ENCODE data around the gene NNMT.

The NNMT gene

GRCh38 chr11:114318361-114318760 is 22.2 kb downstream of the NNMT start:
- Histone ChIP-seq H4K20me1 (ENCODE audit: insufficient read depth, low read length) (no peaks in the 10 kb centered on the region), H3K36me3 (ENCODE audit: insufficient read depth, low read length) (no peaks in the 10 kb centered on the region), H3K27me3 (ENCODE audit: insufficient read depth, low read length) (no peaks in the 10 kb centered on the region), H3K4me2 (ENCODE audit: low read length) (no peak overlapping the region), H3K27ac (ENCODE audit: low read depth, low read length, poor library complexity, severe bottlenecking) (no peak overlapping the region), H2AFZ (ENCODE audit: low read length) (no peak overlapping the region), H3K4me1 (ENCODE audit: insufficient read depth, low read length, severe bottlenecking) (no peaks in the 10 kb centered on the region), H3K79me2 (ENCODE audit: insufficient read depth, low read length) (no peaks in the 10 kb centered on the region), H3K9ac (ENCODE audit: low read length) (no peak overlapping the region), H3K9me2 (ENCODE audit: low read depth, low read length) (no peaks in the 10 kb centered on the region), H3F3A (ENCODE audit: insufficient read depth, low read length) (no peaks in the 10 kb centered on the region), H3K4me3 (ENCODE audit: low read depth, low read length, poor library complexity, severe bottlenecking) (no peak overlapping the region), H3K9me3 (ENCODE audit: low read length) (no peaks in the 10 kb centered on the region)
- TF ChIP-seq CTCF (IDR thresholded peaks at IDR 0.05; ENCODE audit: low read length) (no peak), EZH2 (IDR thresholded peaks at IDR 0.05; ENCODE audit: borderline replicate concordance, low read length) (no peak)

- H3K4me3 ChIP-seq (ENCODE audit: low read depth, low read length, poor library complexity, severe bottlenecking) = no peak overlapping the region
- no peak overlapping the region for H3K9ac ChIP-seq (ENCODE audit: low read length)
- no peak overlapping the region for H3K4me2 ChIP-seq (ENCODE audit: low read length)
- no peaks in the 10 kb centered on the region for H3K4me1 ChIP-seq (ENCODE audit: insufficient read depth, low read length, severe bottlenecking)
- H3K9me2 ChIP-seq (ENCODE audit: low read depth, low read length) = no peaks in the 10 kb centered on the region
- H3K36me3 ChIP-seq (ENCODE audit: insufficient read depth, low read length) = no peaks in the 10 kb centered on the region
- H3K79me2 ChIP-seq (ENCODE audit: insufficient read depth, low read length) = no peaks in the 10 kb centered on the region
- H3K27ac ChIP-seq (ENCODE audit: low read depth, low read length, poor library complexity, severe bottlenecking) = no peak overlapping the region
- no peaks in the 10 kb centered on the region for H4K20me1 ChIP-seq (ENCODE audit: insufficient read depth, low read length)
- no peaks in the 10 kb centered on the region for H3K27me3 ChIP-seq (ENCODE audit: insufficient read depth, low read length)
- H2AFZ ChIP-seq (ENCODE audit: low read length) = no peak overlapping the region
- no peaks in the 10 kb centered on the region for H3F3A ChIP-seq (ENCODE audit: insufficient read depth, low read length)
- TF ChIP-seq CTCF (IDR thresholded peaks at IDR 0.05; ENCODE audit: low read length) (no peak), EZH2 (IDR thresholded peaks at IDR 0.05; ENCODE audit: borderline replicate concordance, low read length) (no peak)
- H3K9me3 ChIP-seq (ENCODE audit: low read length) = no peaks in the 10 kb centered on the region
These were observed 23.6 kb downstream of the NNMT start for GRCh38 chr11:114319716-114320328.

GRCh38 chr11:114321621-114322257 is 25.5 kb downstream of the NNMT start:
- H3K36me3 ChIP-seq (ENCODE audit: insufficient read depth, low read length) = no peaks in the 10 kb centered on the region
- H3K4me3 ChIP-seq (ENCODE audit: low read depth, low read length, poor library complexity, severe bottlenecking) = no peak overlapping the region
- H4K20me1 ChIP-seq (ENCODE audit: insufficient read depth, low read length) = no peaks in the 10 kb centered on the region
- no peaks in the 10 kb centered on the region for H3K79me2 ChIP-seq (ENCODE audit: insufficient read depth, low read length)
- H3K27ac ChIP-seq (ENCODE audit: low read depth, low read length, poor library complexity, severe bottlenecking) = no peak overlapping the region
- H3K4me1 ChIP-seq (ENCODE audit: insufficient read depth, low read length, severe bottlenecking) = no peaks in the 10 kb centered on the region
- H3K9me3 ChIP-seq (ENCODE audit: low read length) = no peaks in the 10 kb centered on the region
- no peak overlapping the region for H3K4me2 ChIP-seq (ENCODE audit: low read length)
- no peaks in the 10 kb centered on the region for H3K9me2 ChIP-seq (ENCODE audit: low read depth, low read length)
- H3K27me3 ChIP-seq (ENCODE audit: insufficient read depth, low read length) = no peaks in the 10 kb centered on the region
- TF ChIP-seq EZH2 (IDR thresholded peaks at IDR 0.05; ENCODE audit: borderline replicate concordance, low read length) (no peak), CTCF (IDR thresholded peaks at IDR 0.05; ENCODE audit: low read length) (no peak)
- no peak overlapping the region for H3K9ac ChIP-seq (ENCODE audit: low read length)
- no peaks in the 10 kb centered on the region for H3F3A ChIP-seq (ENCODE audit: insufficient read depth, low read length)
- H2AFZ ChIP-seq (ENCODE audit: low read length) = no peak overlapping the region
